ENCODE measurements around the gene NHS.

The NHS gene

DNA sequence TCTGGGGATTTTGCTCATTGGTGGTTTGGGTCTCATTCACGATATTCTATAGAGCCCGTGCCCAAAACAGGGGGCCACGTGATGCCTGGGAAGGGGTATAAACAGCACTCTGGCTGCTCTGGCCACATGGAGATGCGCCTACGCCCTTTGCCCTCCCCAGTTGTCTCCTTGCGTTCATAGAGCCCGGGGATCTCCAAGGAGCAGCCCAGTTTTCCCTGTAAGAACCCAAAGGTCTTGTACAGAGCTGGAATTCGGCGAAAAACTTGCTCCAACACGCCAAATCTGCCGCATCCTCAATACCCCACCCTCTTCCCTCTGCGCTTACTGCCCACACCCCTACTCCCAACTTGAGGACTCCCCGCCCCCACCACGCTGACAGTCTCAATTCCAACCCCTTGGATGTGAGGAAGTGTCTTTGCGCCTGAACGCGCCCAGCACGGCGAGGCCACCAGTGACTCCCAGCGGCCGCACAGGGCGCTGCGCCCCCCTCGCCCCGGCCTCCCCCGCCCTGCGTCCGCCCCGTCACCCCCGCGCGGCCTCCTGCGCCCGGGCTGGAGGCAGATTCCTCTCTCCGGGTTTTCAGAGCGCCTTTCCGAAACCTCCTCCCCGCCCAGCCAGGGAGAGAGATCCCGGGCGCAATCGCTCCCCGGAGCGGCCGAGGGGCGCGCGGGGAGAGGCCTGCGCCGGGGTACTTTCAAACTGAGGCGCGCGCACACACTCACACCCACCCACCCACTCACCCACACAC, at the start of gene NHS:
TSS of gene NHS (plus strand) at position 582 of the 748 bp plus-strand sequence. CDS start 558 bp downstream, outside the sequence.
- FAIRE-seq, result no peak

DNA sequence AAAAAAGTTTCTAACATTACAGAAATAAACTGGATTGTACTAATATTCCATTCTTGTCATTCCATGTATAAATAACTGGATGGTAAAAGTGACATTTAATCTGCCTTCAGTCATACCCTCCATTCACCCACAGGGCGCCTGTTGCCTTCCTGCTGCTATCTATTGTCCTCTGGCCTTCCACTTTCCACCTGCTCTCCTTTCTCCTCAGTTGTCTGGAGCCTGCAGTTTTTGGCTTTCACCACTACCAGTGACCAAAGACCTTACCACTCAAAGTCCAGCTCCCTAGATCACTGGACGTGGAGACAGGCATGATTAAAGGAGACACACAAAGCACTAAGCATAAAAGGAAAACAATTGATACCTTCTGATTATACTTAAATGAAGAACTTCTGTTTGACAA, 46.2 kb upstream of the NHS start:
- FAIRE-seq, result no peak

DNA sequence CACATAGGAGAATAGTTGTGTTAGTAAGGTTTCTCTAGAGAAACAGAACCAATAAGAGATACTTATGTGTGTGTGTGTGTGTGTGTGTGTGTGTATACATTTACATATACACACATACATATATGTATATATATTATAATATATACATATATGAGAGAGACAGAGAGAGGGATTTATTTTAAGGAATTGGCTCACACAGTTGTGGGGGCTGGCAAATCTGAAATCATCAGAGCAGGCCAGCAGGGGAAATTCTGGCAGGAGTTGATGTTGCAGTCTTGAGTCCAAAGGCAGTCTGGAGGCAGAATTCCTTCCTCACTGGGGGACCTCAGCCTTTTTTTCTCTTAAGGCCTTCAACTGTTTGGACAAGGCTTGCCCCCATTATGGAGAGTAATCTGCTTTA, 38.6 kb upstream of the NHS start:
- no peak for FAIRE-seq

DNA sequence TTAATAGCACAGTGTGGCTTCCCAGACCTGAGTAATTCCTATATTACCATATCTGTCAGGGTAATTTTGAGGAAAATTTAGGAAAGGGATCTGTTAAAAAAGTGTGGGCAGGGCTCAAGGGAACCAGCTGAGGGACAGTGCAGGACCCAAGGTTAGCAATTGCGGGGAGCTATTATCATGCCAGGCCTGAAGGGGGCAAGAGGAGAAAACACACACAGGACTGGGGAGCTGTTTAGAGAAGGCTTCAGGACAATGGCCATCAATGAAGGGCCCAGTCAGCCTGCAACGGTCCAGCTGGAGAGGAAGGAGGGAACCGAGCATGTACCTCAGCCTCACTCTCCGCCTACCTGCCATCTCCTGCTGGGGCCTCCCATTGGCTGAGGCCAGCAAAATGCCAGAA, 19.0 kb upstream of the NHS start:
- no peak for FAIRE-seq

DNA sequence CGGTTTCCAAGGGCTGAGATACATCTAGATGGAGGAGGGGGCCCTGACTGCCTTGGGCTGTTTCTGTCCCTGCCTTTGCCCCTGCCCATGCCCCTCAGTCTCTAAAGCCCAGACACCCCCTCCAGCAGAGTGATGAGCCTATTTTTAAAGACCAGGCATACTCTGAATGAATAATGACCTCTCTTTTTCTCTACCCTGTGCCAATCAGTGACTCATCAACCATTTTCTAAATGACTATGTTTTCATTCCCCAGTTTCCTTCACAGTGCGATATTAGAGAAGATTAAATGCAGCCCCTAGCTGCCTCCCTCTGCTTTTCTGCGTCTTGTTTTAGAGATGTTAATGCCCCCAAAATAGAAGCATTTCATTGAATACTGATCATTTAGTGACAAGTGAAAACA, 15.5 kb upstream of the NHS start:
- no peak for FAIRE-seq

DNA sequence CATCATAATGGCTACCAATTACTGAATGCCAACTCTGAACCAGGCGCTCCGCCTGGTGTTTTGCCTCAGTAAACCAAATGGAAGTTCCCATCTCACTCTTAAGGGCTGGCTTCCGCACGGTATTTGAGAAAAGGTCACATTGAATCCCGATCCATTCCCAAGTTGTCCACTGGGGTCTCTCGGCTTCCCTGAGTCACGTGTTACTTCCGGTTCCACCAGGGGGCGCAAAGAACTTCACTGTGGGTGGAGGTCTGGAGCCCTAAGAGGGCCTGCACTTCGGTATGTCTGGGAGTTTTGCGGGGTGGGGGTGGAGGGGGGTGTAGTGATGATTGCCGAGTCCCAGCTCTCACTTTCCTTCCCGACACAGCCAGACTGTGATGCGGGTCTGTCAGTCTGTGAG, 13.4 kb upstream of the NHS start:
- no peak for FAIRE-seq

DNA sequence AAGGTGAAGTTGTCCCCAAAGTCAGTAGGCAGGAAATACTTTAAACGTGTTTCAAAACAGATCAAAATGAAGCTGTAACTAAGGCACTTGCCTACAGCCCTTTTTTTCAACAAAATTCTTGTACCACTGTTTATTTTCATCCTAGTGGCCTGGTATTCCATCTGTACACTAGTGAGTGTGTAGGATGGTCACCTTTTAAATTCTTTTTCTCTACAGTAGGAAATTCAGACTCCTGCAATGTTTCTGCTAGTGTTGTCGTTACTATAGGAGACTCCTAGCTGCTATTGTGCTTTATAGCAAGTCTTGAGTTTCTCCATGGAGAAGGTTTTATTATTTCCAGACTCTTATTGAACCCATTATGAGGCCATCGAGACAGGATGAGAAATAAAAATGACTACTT, 7.0 kb upstream of the NHS start:
- no peak for FAIRE-seq

DNA sequence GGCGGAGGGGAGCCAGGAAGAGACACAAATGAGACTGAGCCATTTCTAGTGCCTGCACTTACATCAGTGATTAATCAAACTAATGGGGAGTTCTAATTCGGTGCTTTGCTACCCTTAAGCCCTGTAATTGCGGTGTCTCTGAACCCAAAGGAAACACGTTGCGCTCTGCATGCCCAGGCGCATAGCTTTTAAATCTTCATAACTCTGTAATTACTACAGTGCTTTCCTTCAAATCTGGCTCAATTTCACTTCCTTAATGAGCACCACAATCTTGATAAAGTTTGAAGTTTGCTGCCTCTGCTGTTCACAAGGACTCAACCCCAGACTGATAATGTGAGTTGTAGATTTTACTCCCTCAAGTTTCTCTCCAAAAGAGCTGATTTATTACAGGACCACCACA, 5.7 kb upstream of the NHS start:
- FAIRE-seq, result no peak

DNA sequence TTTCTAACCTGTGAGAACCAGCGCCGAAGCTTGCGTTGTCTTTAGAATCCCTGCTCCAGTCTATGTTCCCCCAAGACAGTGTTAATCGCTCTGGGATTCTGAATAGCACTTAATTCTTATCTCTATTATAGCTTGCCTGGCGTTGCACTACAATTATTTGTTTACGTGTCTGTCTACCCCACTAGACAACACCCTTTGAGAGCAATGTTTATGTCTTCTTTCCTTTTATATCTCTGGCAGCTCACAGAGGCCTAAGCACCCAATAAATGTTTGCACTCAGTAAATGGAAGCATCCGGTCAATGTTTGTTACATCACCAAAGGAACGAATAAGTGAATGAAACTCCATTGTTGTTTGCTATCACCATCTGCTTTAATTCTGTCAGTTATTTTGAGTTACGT, 4.8 kb upstream of the NHS start:
- no peak for FAIRE-seq

DNA sequence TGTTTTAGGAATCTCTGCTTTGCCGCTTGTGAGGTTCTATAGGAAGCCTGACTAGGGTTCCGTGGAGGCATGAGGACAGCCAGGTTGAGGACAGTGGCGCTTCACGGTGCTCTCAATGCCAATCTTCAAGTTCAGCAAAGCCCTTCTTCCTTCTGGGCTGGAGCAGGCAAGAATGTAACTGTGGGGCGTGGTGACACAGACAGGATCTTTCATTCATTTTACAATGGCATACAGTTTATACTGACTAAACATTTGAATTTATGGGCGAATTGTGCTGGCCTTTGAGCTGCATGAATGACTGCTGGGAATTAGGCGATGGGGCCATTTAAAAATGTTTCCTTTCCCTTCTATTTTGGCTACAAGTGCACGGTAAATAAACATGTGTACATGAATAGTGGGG, 2.9 kb upstream of the NHS start:
- FAIRE-seq, result no peak

DNA sequence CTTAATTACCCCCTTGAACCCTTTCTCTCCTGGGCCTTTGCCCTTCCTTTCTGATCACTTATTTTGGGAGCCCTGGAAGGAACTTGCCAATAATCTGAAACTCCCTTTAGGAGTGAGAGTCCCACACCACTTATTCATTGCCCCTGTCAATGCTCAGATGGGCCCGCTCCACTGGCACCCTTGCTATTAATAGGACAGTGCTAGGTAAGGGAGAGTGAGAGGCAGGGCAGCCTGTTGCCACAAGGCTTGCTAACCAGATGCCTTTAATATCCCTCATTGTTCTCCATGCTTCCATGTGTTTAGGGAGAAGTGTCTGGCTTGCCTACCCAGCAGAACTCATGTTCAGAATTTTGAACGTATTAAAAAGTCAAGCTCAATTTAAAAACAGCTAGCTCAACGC, 1.7 kb upstream of the NHS start:
- FAIRE-seq, result no peak

DNA sequence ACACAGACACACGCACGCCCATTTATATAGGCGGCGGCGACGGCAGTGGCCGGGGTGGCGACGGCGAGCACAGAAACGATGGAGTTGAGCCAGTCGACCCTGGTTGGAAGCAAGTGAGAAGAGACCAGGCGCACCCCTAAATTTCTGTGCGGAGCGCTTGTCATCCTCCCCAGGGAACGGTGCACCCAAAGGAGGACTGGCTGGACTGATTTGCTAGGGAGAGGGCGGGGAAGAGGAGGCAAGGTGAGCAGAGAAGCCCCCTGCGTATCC, 302 bp downstream of the NHS start:
- FAIRE-seq, result no peak

DNA sequence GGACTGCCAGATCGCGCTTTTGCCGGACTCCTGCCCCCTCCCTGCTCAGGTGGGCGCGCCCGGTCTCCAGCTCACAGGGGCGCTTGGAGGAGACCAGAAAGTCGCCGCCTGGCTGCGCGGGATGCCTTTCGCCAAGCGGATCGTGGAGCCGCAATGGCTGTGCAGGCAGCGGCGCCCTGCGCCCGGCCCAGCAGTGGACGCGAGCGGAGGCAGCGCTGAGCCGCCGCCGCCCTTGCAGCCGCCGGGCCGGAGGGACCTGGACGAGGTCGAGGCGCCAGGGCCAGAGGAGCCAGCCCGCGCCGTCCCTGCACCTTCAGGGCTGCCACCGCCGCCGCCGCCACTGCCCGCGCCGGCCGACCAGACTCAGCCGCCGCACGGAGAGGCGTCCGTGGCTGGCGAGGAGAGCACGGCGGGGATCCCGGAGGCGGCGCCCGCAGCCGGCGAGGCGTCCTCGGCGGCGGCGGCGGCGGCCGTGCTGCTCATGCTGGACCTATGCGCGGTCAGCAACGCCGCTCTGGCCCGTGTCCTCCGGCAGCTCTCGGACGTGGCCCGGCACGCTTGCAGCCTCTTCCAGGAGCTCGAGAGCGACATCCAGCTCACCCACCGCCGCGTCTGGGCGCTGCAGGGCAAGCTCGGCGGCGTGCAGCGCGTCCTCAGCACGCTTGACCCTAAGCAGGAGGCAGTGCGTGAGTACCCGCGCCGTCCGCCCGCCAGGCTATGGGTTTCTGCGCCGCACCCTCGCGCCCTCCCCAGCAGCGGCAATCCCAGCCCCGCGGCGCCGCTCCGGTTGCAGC, 834 bp downstream of the NHS start:
- no peak for FAIRE-seq

DNA sequence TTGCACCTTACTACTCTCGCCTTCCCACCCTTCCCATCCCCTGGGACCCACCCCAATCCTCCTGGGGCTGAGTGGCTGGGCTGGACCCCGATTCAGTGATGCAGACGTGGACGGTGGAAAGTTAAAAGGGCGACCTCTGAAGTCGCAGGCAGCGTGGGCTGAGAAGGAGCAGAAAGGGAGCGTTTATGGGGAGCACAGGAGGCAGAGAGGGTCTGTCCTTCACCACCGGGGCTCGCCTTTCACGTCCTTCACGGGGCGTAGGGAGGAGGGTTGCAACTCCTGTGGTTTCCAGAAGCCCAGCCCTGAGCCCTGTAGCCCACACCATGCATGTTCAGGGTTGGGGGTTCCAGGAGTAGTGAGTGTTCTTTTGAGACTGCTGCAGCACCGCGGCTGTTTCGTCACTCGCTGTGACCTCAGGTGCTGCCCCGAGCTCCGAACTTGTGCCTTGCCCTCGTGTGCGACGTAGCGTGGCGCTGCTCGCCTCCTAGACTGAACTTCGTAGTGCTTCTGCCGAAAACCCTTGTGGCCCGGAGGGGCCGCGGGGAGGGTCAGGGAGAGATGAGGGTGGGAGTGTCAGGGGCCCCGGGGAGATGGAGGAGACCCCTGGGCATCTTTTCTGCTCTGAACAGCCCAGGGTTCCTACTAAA, 1.6 kb downstream of the NHS start:
- no peak for FAIRE-seq

DNA sequence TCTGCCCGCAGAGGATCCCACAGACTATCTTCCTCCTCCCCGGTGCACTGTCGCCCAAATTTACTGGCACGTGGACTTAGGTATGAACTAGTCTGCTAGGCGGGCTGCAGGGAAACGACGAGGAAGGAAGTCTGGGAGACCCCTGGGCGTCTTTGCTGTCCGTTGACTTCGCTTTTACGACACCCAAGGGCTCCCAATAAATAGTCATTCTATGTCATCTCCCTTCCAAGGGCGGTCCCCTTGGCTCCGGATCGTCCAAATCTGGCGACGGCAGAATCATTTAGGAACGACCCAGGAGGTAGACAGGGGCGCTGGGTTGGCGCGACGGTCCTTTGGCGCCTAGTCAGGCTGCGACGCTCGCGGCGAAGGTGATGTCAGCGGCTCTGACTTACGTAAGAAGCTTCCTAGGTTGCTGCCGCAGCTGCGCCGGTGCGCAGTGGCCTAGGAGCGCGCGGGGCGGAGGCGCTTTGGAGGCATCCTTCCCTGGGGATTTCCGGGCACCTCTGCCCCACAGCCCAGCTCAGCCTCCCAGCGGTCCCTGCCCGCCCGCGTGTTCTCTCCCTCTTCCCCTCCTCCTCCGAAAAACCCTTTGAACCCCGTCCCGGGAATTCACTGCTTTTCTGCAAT, 2.2 kb downstream of the NHS start:
- FAIRE-seq, result no peak

DNA sequence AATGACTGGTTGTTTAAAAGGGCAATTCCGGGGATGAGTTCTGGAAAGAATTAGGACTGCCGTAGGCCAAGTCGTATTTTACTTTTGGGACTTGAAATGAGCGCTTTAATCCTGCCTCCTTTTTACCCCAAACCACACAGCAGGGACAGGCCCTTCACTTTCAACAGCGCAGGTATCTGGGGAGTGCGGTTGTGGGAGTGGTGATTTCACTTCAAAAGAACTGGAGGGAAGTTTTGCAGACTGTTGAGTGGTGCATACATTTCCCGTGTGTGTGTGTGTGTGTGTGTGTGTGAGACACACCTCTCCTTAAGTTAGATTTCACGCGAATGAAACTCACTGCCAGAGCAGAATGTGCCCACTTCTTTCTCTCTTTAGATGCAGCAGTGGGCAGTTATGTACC, 2.8 kb downstream of the NHS start:
- FAIRE-seq, result no peak

DNA sequence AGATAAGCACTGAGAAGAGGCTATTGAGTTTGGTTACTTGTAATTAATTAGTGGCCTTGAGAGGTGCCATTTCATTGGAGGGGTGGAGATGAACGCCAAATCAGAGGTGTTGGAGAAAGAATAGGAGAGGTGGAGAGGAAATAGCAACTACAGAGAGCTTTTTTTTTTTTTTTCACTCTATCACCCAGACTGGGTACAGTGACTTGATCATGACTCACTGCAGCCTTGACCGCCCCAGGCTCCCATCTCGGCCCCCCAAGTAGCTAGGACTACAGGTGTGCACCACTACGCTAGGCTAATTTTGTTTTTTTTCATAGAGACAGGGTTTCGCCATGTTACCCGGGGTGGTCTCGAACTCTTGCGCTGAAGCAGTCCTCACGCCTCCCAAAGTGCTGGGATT, 5.2 kb downstream of the NHS start:
- FAIRE-seq, result no peak

DNA sequence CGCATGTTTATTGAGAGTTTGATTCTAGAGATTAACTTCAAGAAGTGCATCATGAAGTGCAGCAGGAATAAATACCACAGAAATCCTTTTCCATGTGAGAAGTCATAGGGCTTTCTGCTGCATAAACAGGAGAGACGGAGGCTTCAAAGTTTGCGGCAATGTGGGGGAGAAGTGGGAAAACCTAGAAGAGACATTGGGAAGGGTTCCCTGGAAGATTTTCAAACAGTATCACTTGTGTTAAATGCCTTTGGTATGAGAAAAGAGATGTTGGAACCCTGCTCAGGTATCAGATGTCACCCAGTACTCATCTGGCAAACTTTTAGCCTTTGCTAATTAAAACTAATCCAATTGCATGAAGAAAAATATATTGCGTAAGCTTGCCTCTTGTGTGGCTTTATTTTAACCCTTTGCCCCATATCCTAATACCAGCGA, 15.4 kb downstream of the NHS start:
- no peak for FAIRE-seq

DNA sequence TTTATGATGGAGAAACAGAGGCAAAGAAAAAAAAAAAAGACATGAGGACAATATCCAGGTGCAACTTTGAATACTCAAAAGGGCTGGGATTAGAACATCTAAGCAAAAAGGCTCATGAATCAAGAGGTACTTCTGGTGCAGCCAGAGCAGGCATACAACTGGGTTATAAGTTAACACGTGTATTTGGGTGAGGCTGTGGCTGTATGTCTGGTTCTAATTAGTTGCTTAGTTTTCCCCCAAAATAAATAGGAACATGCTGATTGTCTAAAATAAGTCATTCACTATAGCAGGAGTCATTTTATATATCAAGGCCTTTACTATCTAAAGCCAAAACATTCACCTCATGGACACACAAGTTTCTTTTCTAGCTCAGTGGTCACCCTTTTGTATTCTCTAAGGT, 20.2 kb downstream of the NHS start:
- FAIRE-seq, result no peak

DNA sequence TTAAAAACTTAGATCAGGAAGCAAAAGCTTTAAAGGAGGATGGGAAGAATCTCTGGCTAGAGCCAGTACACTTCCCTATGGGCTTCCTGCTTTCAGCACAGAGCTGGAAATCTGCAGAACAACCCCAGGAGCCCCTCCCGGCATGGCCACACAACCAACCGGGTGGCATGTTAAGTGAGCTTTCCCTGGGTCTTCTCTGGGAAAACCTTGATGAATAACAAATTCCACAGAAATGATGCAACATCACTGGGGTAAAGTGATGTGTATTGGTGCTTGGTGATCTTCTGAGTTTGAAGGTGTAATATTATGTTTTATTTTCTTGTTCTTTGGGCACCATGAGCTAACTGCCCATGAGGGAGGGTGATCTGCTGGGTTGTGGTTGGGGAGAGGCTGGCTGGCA, 22.1 kb downstream of the NHS start:
- no peak for FAIRE-seq

DNA sequence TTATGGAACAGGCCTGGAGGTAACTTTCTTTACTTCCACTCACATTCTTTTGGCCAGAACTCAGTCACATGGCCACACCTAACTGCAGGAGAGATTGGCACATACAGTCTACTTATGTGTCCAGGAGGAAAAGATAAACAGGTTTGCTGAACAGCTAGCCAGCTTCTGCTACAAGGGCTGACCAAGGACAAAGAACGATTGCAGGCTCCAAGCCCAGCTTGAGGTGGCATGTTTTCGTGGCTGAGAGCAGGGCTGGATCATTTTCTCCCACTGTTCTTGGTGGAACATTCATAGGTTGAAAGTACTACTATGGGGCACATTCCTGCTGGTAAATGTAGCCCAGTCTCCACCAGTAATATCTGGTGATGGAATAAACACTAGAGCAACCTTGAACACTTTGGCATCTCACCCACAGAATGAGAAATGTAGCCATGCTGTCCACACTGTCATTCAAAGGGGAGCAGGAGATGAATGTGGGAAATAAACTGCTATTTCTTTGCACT, 28.2 kb downstream of the NHS start:
- no peak for FAIRE-seq

DNA sequence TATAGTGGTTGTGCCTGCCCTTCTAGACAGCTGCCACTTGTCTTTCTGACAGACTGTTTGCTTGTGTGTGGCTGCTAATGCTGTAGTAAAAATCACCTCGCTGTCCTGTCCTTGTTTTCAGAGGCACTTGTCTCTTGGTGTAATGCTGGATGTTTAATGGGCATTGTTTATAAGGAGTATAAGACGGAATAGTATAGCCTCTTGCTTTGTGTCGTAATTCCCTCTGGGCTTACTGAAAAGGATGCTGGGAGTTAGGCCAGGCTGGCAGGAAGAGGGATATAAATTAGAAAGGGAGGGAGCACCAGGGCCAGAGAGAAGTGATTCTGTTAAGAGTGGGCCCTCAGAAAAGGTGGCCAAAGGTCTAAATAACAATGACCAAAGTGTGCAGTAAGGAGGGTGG, 29.0 kb downstream of the NHS start:
- FAIRE-seq, result no peak

DNA sequence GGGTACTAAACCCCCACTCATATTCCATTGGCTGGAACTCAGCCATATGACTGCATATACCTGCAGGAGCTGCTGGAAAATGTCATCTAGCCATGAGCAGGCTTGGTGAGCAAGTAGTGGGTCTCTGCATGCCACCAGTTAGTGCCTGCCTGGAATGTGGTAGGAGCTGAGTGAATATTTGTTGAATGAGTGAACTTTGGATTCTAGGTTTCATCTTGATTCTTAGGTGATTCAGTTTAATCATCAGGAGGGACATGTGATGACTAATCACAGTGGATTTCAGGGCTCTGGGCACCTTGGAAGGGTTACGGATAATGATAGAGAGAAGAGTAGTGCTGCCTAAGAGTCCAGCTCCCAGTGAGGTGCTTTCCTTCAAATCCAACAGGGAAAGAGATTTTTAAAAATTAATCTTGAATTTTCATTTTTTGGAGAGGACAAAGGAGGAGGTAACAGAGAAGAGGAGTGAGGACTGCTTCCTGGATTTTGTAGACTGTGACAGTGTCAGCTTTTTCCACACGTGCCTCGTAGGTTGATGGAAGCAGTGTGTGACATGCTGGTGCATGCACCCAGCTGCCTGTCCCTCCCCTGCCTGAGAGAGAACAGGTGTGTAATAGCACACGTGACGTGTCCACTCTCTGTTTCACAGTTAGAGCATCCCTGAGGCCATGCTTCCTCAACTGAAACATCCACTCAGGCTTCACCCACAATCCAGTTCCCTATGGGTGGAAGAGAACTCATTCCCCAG, 30.4 kb downstream of the NHS start:
- FAIRE-seq, result no peak
